ENCODE data around the gene RAB9A. TPM values are rescaled to one million over a fixed set of nuclear protein-coding genes. Genes with fewer than 3 reads are reported as not detected.

The RAB9A gene
- total and polyA plus RNA-seq, 10 of the 15 experiments (the other 5 are each of a cell fraction or from before 2014, with no cell fraction given), result 42.1 to 142 (median 49.9) TPM

DNA sequence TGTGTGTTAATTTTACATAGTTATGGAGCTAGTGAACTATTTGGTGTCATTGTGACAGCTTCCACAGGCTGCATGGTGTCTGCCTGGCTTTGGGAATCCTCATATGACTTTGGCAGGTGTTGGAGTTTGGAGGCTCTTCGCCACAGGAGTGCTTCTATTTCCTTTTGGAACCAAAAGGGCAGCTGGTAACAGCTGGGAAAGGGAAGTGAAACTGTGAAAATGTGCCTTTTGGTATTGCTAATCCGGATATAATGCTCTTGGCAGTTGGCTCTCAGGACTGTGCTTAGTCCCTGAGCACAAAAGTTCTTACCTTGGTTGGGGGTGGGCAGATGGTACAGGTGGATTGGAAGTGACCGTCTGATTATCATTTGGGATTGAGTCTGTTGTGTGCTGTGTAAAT is 63.7 kb downstream of the RAB9A start (continued):
- no peak for TF ChIP-seq POLR2AphosphoS5 (IDR thresholded peaks at IDR 0.05; ENCODE audit: low read length)
- no peak for TF ChIP-seq CBX3 (IDR thresholded peaks at IDR 0.05; ENCODE audit: borderline replicate concordance, low read depth)
- peak; percentile 95 for TF ChIP-seq DPF2 (IDR thresholded peaks at IDR 0.05)
- TF ChIP-seq TCF12 (IDR thresholded peaks at IDR 0.05; ENCODE audit: low read depth, low read length), result peak; percentile 97
- peak; percentile 73; the same call in 1 of the 2 replicates for TF ChIP-seq MTA3 (IDR thresholded peaks at IDR 0.05; ENCODE audit: borderline replicate concordance, low read length)
- peak; percentile 53; the same call in 1 of the 2 replicates for TF ChIP-seq NBN (IDR thresholded peaks at IDR 0.05)
- TF ChIP-seq SUZ12 (IDR thresholded peaks at IDR 0.05; ENCODE audit: unreplicated experiment), result no peak
- peak; percentile 58; the same call in 1 of the 2 replicates for TF ChIP-seq BMI1 (IDR thresholded peaks at IDR 0.05; ENCODE audit: borderline replicate concordance)
- peak; percentile 80 for TF ChIP-seq MTA2 (IDR thresholded peaks at IDR 0.05; ENCODE audit: low read depth)
- TF ChIP-seq, protein P1, sequence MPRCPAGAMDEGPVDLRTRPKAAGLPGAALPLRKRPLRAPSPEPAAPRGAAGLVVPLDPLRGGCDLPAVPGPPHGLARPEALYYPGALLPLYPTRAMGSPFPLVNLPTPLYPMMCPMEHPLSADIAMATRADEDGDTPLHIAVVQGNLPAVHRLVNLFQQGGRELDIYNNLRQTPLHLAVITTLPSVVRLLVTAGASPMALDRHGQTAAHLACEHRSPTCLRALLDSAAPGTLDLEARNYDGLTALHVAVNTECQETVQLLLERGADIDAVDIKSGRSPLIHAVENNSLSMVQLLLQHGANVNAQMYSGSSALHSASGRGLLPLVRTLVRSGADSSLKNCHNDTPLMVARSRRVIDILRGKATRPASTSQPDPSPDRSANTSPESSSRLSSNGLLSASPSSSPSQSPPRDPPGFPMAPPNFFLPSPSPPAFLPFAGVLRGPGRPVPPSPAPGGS (IDR thresholded peaks at IDR 0.05; ENCODE audit: borderline replicate concordance, insufficient read depth, low read depth, low read length, poor library complexity, severe bottlenecking), result no peak
- TF ChIP-seq HDGF (IDR thresholded peaks at IDR 0.05), result no peak

DNA sequence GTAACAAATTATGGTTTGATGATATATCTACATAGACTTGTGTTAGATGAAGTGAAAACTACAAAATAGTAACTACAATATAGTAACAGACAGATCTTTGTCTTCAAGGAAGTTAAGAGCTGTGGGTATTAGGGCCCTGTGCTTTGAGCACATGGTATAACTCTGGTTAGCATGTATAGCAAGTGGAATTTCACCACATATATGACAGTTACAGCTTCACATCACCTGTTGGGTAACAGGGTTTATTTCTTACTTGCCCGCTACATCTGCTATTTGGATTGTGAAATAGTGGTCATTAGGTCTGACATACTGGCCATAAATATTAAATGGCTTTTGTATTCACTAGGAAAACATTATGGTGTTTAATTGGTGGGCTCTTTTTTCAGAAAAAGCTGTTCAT is 65.8 kb downstream of the RAB9A start:
- CTCF ChIA-PET, result interaction anchor here (1.1 to 1.8 kb wide), 7 partner anchors 8 to 277 kb away, joined by 3 to 6 read pairs (median 4); no protein-coding TSS in a partner anchor
- H3K79me2 ChIP-seq (ENCODE audit: control insufficient read depth, insufficient read depth, low read length), result no peaks in the 10 kb centered on the region; the same call in none of the 2 replicates
- H3K36me3 ChIP-seq (ENCODE audit: control insufficient read depth in 2 of 2, insufficient read depth in 2 of 2, low read length in 1 of 2), result peaks cover 0 to 7% of the 10 kb centered on the region in 2 experiments; a peak in 2 of 4 replicates
- BruUV-seq (replicated peaks), result no TSS peak
- no peaks in the 10 kb centered on the region for H4K20me1 ChIP-seq (ENCODE audit: control insufficient read depth, insufficient read depth)
- H2AFZ ChIP-seq (ENCODE audit: control insufficient read depth, low read depth, low read length), result no peak overlapping the region
- 90% methylated on average over 1 of the region's 1 CpG for WGBS (ENCODE audit: insufficient coverage, insufficient replicate concordance, low lambda C conversion rate, missing lambda C conversion rate)
- FAIRE-seq, result no peak
- no peak overlapping the region for H3K9ac ChIP-seq (ENCODE audit: control insufficient read depth, insufficient read depth, low read length)
- intact Hi-C loops (cut with micrococcal nuclease; ENCODE audit: unreplicated experiment), result loop anchor here (5.0 kb wide), 2 partner anchors 247 to 667 kb away; no protein-coding TSS in a partner anchor
- no peak for ATAC-seq
- SMC1A ChIA-PET (ENCODE audit: uncharacterized antibody, unreplicated experiment), result interaction anchor here (0.9 to 3.4 kb wide), 14 partner anchors 8 to 285 kb away, joined by 3 to 24 read pairs (median 4); partner anchors contain the start of genes OFD1 and TRAPPC2
- no peak for DNase-seq (ENCODE audit: low read depth, low spot score)
- H3K9me3 ChIP-seq (replicated peaks; ENCODE audit: control insufficient read depth, insufficient read depth, low read length), result no peaks in the 10 kb centered on the region
- POLR2A ChIA-PET, result interaction anchor here (0.5 to 1.6 kb wide), 4 partner anchors 9 to 815 kb away, joined by 3 to 7 read pairs (median 4); no protein-coding TSS in a partner anchor
- in situ Hi-C loops (cut with MboI), result no loop called here
- no peak overlapping the region for H3K4me3 ChIP-seq
- peak overlapping the region; percentile 33 for H3K27ac ChIP-seq (ENCODE audit: control insufficient read depth, insufficient read depth)
- peaks cover 52% of the 10 kb centered on the region for H3K4me1 ChIP-seq (ENCODE audit: control insufficient read depth, insufficient read depth, low read length)
- no peaks in the 10 kb centered on the region for H3K27me3 ChIP-seq (replicated peaks in 1 of 2; ENCODE audit: control insufficient read depth in 2 of 2, insufficient read depth in 2 of 2, low read length in 1 of 2)
- H3K4me2 ChIP-seq (ENCODE audit: control insufficient read depth, insufficient read depth), result no peak overlapping the region
- RAD21 ChIA-PET (ENCODE audit: unreplicated experiment), result interaction anchor here (1.2 to 15.7 kb wide), 5 partner anchors 19 to 277 kb away, joined by 4 to 175 read pairs (median 6); no protein-coding TSS in a partner anchor
- TF ChIP-seq MYC (IDR thresholded peaks at IDR 0.05; ENCODE audit: insufficient read depth, insufficient read length, insufficient replicate concordance, low read length, severe bottlenecking) (no peak), SUPT20H (IDR thresholded peaks at IDR 0.05; ENCODE audit: borderline replicate concordance, control insufficient read depth, low read depth, low read length) (no peak), PAX8 (IDR thresholded peaks at IDR 0.05) (no peak), EZH2 (IDR thresholded peaks at IDR 0.05; ENCODE audit: borderline replicate concordance, control insufficient read depth, low read depth, low read length) (no peak), ATF3 (IDR thresholded peaks at IDR 0.05; ENCODE audit: borderline replicate concordance, extremely low read depth, low read depth, low read length) (no peak), IRF3 (IDR thresholded peaks at IDR 0.05) (no peak)
